HG03025 (cell line): Measurements from ENCODE around the gene LYRM1.
"Not testable (repeated sequence)": the region's sequence is repeated elsewhere in the genome, so short reads cannot be mapped to it uniquely, and the experiment has no call there.

ENCODE experiments used
- ATAC-seq: cut with Tn5 transposase; IDR thresholded peaks from one replicate; pipeline ENCODE4 v1.9.1; 2021; ENCODE audit warnings: mild to moderate bottlenecking, moderate library complexity; ENCODE audit not compliant: unreplicated experiment, low FRiP score

The LYRM1 gene

GRCh38 chr16:20969386-20969785, 68.8 kb downstream of the LYRM1 start:
- ATAC-seq: no peak

GRCh38 chr16:20971401-20971800, 70.8 kb downstream of the LYRM1 start:
- ATAC-seq: no peak

- not testable (repeated sequence) for ATAC-seq
Observed at GRCh38 chr16:20973201-20973600, 72.6 kb downstream of the LYRM1 start.
